Muscle of back (tissue), 11 donors: ENCODE results near the gene OR8G1. TPM values are rescaled to one million over a fixed set of nuclear protein-coding genes. Genes with fewer than 3 reads are reported as not detected.
"Not testable (repeated sequence)": the region's sequence is repeated elsewhere in the genome, so short reads cannot be mapped to it uniquely, and the experiment has no call there.

Experiments used
- DNase-seq, 3 donors: peaks; one replicate each; pipeline versions ENCODE4 v3.0.0 to v3.0.0-alpha.2; 2013
- polyA plus RNA-seq, 10 donors: library from polyadenylated mRNA; unstranded; fragments of 120-200 nt; gene quantifications; one replicate each; pipeline ENCODE4 v1.2.1, GENCODE V29; 2013; ENCODE audit not compliant: insufficient read length in 10 of 10

OR8G1 gene
- polyA plus RNA-seq, 10 donors = 0.06 TPM; not detected in 9

DNA sequence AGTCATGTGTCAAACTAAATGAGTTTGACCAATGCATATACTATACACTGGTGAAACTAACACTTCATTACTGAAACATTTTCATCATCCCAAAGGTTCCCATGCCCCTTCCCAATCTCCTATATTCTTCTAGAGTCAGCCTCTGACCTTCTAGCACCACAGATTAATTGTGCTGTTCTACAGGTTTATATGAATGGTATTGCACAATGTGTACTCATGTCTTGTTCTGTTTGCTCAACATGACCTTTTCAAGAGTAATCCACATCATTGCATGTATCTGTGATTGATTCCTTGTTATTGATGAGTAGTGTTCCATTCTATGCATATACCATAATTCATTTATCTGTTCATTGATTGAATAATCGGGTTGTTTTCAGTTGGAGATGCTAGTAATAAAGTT, 7.5 kb upstream of the OR8G1 start:
- DNase-seq = no peak

DNA sequence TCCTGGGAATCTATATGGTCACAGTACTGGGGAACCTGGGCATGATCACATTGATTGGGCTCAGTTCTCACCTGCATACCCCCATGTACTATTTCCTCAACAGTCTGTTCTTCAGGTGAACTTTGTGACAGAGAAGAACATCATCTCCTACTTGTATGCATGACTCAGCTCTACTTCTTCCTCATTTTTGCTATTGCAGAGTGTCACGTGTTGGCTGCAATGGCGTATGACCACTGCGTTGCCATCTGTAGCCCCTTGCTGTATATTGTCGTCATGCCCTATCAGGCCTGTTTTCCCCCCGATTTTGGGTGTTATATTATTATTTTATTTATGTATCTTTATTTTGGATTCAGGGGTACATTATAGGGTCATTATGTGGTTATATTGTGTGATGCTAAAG, 2.4 kb upstream of the OR8G1 start:
- no peak for DNase-seq

DNA sequence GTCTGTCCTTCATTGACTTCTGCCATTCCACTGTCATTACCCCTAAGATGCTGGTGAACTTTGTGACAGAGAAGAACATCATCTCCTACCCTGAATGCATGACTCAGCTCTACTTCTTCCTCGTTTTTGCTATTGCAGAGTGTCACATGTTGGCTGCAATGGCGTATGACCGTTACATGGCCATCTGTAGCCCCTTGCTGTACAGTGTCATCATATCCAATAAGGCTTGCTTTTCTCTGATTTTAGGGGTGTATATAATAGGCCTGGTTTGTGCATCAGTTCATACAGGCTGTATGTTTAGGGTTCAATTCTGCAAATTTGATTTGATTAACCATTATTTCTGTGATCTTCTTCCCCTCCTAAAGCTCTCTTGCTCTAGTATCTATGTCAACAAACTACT, 9.0 kb downstream of the OR8G1 start:
- DNase-seq = not testable (repeated sequence)

DNA sequence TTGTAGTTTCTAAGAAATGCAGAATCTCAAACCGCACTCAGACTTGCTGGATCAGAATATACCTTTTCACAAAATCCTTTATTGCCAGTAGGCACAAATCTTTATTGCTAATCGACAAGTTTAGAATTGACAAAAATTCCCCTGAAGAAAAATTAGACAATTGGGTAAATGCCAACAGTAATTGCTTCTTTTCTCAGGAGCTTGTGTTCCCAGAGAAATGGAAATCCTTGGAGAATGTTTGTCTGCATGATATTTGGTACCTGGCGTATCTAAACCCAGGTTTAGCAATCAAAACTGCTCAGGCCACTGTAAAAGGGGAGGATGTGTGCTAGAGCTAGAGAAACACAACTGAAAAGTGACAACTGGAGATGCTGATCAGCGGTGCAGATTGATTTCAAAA, 15.2 kb downstream of the OR8G1 start, which contains the start of gene OR8G5:
Gene OR8G5 (plus strand): TSS at position 301 of the 400 bp plus-strand sequence. CDS start 8,556 bp downstream, outside the sequence.
- no peak for DNase-seq

DNA sequence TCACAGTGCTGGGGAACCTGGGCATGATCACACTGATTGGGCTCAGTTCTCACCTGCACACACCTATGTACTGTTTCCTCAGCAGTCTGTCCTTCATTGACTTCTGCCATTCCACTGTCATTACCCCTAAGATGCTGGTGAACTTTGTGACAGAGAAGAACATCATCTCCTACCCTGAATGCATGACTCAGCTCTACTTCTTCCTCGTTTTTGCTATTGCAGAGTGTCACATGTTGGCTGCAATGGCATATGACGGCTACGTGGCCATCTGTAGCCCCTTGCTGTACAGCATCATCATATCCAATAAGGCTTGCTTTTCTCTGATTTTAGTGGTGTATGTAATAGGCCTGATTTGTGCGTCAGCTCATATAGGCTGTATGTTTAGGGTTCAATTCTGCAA, 24.1 kb downstream of the OR8G1 start:
- DNase-seq = not testable (repeated sequence)

DNA sequence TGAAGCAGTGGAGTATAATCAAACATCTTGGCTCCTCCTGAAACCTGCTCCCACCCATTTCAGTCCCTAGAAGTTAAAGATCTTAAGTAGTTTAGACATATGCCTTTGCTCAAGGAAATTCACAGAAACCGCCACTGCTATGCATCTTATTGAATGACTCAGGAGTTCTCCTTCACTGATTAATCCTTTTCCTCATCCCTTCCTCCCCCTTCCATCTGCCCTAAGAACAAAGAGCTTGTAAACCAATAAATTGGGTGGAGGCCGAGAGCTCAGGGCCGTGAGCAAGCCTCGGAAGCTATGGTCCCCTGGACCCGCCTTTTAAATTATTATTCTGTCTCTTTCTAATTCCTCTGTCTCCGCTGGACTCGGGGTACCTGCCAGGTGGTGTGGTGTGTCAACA, 30.0 kb downstream of the OR8G1 start:
- not testable (repeated sequence) for DNase-seq

DNA sequence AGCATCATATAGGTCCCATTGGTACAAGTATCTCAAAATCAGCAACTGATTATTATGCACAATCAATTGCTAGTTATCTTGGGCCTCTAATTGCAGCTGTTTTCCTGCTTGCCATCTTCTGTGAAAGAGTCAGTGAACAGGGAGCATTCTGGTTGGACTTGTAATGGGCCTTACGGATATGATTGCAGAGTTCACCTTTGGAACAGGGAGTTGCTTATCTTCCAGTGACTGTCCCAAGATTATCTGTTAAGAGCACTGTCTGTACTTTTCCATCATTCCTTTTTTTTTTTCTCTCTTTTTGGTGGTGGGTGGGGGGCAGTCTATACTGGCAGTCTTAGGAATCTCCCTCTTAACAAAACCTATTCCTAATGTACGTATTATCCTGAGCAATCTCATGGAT, 33.1 kb downstream of the OR8G1 start:
- no peak for DNase-seq

DNA sequence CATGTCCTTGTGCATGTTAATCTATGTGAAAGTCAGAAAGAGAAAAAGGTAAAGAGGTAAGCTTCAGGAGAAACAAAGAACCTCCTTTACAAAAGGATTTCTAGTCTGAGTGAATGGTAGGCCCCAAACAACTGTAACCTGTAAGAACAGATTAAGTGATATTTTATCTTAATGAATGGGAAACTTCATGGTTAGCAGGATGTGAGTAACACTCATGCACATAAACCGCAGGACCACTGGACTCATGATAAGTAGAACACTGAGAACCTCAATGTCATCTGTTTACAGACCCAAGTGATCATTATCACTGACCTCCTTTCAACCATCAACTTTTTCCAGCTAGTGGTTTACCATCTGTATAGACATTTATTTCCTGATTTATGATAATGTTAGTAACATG, 35.2 kb downstream of the OR8G1 start:
- DNase-seq = no peak

DNA sequence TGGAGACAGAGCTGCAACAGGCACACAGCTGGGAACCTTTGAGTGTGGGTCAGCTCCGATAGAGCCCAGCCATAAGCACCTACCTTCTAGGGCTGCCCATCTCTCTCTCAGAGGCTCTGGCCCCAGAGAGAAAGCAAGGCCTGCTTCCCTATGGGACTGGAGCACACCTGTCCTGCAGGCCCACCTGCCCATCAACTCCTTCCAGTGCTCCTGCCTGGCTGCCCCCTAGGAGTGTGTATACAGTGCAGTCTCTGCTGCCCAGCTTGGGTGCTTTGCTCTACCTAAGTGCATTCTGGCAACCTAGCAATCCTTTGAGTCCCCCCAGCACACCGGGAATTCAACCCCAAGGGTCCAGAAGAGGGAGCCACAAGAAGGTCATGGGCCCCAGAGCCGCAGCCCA, 36.3 kb downstream of the OR8G1 start:
- no peak for DNase-seq

DNA sequence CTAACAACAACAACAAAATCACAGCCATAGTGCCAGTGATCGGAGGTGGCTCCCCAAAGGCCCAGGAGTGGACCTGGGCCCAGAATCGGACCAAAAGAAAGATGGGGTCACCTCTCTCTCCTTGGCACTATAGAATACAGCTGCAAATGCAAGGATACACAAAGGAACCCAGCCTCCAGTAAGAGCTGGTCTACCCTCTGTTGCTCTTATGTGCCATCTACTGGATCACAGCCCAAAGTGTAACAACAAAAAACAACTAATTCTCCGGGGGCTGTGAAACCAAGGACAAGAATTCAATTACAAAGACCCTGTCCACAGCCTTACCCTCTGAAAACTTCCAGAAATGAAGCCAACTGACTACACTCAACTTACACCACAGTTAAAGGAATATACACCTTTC, 36.9 kb downstream of the OR8G1 start:
- DNase-seq = no peak

DNA sequence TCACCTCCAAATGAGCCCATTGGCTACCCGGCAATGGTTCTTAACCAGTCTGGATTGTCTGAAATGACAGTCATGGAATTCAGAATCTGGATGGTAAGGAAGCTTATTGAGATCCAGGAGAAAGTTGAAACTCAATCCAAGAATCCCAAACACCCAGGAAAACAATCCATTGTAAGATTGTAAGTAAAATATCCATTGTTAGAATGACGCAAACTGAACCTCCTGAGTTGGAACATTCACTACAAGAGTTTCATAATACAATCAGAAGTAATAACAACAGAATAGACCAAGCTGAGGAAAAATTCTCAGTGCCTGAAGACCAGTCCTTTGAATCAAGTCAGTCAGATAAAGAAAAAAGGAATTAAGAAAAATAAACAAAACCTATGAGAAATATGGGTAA, 37.4 kb downstream of the OR8G1 start:
- DNase-seq = no peak

DNA sequence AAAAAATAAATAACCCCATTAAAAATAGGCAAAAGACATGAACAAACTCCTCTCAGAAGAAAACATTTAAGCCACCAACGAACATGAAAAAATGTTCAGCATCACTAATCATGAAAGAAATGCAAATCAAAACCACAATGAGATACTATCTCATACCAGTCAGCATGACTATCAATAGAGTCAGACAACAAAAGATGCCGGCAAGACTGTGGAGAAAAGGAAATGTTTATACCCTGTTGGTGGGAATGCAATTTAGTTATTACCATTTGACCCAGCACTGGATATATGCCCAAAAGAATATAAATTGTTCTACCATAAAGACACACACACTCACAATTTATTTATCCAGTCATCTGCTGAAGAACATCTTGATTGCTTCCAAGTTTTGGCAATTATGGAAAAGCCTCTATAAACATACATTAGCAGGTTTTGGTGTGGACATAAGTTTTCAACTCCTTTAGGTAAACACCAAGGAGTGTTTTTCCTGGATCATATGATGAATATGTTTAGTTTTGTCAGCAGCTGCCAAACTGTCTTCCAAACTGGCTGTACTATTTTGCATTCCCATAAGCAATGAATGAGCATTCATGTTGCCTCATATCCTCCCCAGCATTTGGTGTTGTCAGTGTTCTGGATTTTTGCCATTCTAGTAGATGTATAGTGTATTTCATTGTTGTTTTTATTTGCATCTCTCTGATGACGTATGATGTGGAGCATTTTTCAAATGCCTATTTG, 44.9 kb downstream of the OR8G1 start:
- DNase-seq = peak in 1 of 3 donors; percentile 33

DNA sequence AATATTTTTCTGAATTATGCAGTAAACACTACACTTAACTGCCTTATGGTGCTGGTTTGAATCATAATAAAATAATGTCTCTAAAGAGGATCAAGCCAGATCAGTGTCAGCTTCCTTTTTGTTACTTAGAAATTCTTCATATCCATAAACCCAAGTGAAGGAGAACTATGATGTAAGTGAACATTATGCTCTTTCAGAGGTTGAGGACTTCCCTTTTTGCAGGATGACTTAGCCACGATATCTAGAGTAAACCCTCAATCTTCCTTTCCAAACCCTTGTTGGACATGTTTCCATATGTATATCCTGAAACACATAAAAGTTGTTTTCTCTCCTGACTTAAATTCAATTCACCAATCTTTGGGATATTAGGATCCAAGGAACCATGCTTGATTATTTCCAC, 53.8 kb downstream of the OR8G1 start:
- no peak for DNase-seq

DNA sequence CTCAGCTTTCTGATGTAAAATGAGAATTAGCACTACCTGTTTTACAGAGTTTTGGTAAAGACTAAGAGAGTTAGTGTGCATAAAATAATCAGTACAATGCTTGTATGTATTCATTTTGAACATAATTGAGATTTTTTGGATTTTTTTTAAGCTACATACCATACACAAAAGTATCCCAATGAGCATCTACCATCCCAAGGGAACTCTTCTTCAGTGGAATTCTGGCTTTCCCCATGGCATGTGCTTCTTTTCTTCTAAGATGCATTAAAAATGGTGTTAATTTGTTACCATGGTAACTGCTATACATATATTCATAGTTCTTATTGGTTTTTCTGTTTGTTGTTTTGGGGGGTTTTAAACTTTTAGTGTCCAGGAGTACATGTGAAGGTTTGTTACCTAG, 55.1 kb downstream of the OR8G1 start:
- DNase-seq = no peak

DNA sequence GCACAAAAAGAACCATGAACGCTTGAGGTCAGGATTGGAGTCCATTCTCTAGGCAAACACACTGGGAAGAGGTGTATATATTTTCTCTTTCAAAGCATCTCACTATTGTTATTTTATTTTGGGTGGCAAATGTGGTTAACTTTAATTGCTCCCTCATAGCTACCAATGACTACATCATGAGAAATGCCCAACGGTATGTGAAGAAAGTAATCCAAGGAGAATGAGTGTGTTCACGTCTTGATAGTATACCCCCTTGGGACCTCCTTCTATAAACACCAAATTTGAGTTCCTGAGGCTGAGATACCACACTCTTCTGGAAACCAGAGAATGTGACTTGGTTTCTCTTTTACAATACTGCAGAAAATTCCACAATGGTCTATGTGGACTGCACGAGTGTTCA, 57.0 kb downstream of the OR8G1 start:
- DNase-seq = peak in 1 of 3 donors; percentile 8

DNA sequence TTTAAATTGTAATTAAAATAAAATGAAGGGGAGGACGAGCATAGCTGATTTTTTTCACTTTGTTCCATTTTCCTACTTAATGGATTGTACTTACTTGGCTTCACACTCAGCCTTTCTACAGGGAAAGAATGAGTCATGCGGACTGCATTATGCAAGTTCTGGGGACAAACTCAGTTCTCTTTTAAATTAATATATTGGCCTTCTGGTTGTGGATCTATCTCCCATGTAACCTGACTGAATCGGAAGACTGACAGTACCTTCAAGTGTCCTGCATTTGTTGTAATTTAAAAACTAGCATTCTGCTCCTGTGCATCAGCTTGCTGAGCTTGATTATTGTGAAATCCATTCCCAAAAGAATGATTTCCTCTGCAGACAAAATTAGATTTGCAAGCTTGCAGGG, 60.7 kb downstream of the OR8G1 start:
- DNase-seq = peak in 2 of 3 donors; percentile 6 to 55

DNA sequence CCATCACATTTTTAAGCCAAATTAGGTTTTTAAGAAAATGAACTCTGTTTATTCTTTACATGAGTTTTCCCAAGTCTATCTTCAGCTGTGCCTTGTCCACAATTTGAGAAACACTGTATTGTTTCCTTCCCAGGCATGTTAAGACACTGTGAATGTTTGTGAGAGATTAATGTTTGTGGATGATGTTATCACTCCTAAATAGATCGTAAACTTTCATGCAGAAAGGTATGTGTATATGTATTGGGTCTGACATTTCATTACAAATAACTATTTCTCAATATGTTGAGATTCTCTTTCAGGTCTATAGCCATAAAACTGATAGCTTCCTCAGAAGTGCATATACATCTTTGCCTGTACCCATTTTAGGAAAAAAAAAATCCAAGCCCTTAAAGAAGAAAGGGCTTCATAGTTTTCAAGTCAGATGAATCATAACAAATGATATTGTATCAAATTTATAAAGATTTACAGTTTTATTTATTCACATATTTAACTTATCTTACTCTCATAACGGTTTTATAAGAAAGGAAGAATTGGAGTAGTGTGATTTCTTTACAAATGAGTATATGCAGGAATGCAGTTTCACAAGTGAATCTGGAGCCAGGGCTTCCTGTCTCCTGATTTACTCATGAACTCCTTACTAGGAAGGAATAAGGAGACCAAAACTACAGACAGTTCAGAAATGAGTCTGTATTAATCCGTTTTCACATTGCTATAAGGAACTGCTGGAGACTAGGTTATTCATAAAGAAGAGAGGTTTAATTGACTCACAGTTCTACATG, 61.6 kb downstream of the OR8G1 start:
- DNase-seq = no peak

Other genes with a start within 250 kb of the OR8G1 start
- not detected for gene OR10G6, start 245.9 kb upstream of the OR8G1 start, polyA plus RNA-seq
- under 1 TPM in 1 of 10 donors, not detected in 9; 0.06 TPM for gene OR10G4, start 228.1 kb upstream of the OR8G1 start, polyA plus RNA-seq
- gene OR10G9, start 218.1 kb upstream of the OR8G1 start, polyA plus RNA-seq = not detected
- not detected for gene OR10G8, start 214.3 kb upstream of the OR8G1 start, polyA plus RNA-seq
- gene OR10G7, start 199.8 kb upstream of the OR8G1 start, polyA plus RNA-seq = not detected
- 100 to 1,000 TPM in 7 of 10 donors, 10 to 100 TPM in 3; 73.6 to 136 (median 107) TPM for gene VWA5A, start 125.6 kb upstream of the OR8G1 start, polyA plus RNA-seq
- gene OR10D3, start 57.8 kb upstream of the OR8G1 start, polyA plus RNA-seq = not detected
- gene OR8G5, start 15.3 kb downstream of the OR8G1 start, polyA plus RNA-seq = under 1 TPM in 5 of 10 donors, not detected in 5; 0.20 to 0.32 (median 0.26) TPM
- gene OR8D1, start 72.9 kb downstream of the OR8G1 start, polyA plus RNA-seq = under 1 TPM in 6 of 10 donors, not detected in 4; 0.01 to 0.09 (median 0.03) TPM
- gene OR8D2, start 79.1 kb downstream of the OR8G1 start, polyA plus RNA-seq = not detected
- not detected for gene OR8B2, start 143.4 kb downstream of the OR8G1 start, polyA plus RNA-seq
- not detected for gene OR8B3, start 157.9 kb downstream of the OR8G1 start, polyA plus RNA-seq
- not detected for gene OR8B4, start 183.8 kb downstream of the OR8G1 start, polyA plus RNA-seq
- not detected for gene OR8B8, start 204.6 kb downstream of the OR8G1 start, polyA plus RNA-seq